HG03575 (cell line): ENCODE measurements around the gene UPF3A.
"Not testable (repeated sequence)": the region's sequence is repeated elsewhere in the genome, so short reads cannot be mapped to it uniquely, and the experiment has no call there.

Experiments
- ATAC-seq: cut with Tn5 transposase; IDR thresholded peaks from one replicate; pipeline ENCODE4 v1.9.1; 2021; ENCODE audit not compliant: unreplicated experiment, insufficient number of reproducible peaks, low FRiP score; ENCODE audit errors: extremely low read depth

Gene UPF3A

GRCh38 chr13:114323349-114323748 lies 41.9 kb downstream of the UPF3A start:
- no peak for ATAC-seq

DNA sequence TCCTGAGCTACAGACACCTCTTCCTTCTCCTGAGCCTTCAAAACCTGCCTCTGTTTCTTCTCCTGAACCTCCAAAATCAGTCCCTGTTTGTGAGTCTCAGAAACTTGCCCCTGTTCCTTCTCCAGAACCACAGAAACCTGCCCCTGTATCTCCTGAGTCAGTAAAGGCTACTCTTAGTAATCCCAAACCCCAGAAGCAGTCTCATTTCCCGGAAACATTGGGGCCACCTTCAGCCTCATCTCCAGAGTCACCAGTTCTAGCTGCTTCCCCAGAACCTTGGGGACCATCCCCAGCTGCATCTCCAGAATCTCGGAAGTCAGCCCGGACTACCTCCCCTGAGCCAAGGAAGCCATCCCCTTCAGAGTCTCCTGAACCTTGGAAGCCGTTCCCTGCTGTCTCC lies 42.9 kb downstream of the UPF3A start:
- ATAC-seq, result no peak

- no peak for ATAC-seq
Observed at GRCh38 chr13:114325729-114326128, 44.3 kb downstream of the UPF3A start.

DNA sequence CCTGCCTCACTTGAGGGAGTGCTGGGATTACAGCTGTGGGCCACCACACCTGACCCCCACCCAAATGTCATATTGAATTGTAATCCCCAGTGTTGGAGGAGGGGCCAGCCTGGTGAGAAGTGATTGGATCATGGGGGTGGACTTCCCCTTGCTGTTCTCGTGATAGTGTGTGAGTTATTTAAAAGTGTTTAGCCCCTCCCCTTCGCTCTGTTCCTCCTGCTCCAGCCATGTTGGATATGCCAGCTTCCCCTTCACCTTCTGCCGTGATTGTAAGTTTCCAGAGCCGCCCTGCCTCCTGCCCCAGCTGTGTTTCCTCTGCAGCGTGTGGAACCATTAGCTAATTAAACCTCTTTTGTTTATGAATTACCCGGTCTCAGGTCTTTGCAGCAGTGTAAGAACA lies 46.6 kb downstream of the UPF3A start:
- ATAC-seq, result no peak

DNA sequence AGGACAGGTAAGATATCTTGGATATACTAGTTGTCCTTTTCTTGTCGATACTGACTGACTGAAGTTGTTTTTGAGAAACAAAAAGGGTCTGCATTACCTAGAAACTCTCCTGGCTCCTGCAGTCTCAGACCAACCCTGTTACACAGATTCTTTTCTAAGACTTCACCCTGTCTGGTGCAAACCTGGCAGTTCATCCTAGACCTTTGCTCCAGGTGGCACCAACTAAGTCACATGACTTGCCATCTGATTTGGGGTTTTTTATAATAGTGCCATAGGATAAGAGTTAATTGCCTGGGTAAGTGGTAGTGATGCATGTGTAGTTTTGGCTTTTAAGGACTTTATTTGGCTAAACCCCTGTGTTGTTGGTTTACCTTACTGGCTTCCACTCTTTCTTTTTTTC lies 47.2 kb downstream of the UPF3A start:
- ATAC-seq, result no peak

GRCh38 chr13:114330086-114330485 lies 48.7 kb downstream of the UPF3A start:
- no peak for ATAC-seq

- ATAC-seq, result not testable (repeated sequence)
Observed at GRCh38 chr13:114333881-114334280, 52.5 kb downstream of the UPF3A start.

DNA sequence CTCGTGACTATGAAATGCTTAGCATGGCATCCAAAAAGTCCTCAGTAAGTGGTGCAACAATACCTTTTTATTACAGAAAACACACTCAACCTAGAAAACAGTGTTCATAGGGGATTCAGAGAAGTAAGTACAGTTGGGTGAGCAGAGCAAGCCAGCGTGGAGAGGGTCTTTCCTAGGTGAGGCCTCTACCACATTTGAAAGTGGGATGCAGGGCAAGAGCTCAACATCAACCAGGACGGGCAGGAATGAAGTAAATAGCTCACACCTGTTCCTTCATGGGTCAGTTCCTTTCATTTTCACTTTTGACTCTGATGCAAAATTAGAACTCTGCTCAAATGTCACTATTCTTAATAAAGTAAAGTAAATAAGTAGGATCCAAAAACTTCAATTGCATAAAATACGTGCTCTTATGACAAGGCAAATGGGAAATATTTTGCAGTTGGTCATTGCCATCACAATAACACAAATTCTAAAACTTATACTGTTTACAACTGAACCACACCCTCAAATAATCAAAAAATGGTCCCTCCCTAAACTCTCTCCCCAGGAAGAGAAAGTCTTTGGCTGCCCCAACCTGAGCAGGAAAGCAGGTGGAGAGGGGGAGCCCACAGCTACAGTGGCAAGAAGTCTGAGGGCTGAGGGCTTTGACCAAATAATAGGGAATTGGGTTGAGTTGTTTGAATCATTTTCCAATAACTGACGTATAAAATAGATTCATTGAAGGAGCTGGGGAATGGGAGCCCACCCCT lies 53.1 kb downstream of the UPF3A start:
- ATAC-seq, result no peak

DNA sequence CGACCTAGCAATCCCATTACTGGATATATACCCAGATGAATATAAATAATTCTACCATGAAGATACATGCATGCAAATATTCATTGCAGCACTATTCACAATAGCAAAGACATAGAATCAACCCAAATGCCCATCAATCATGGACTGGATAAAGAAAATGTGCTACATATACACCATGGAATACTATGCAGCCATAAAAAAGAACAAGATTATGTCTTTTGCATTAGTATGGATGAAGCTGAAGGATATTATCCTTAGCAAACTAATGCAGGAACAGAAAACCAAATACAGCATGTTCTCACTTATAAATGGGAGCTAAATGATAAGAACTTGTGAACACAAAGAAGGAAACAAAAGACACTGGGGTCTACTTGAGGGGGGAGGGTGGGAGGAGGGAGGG lies 55.1 kb downstream of the UPF3A start:
- not testable (repeated sequence) for ATAC-seq

GRCh38 chr13:114338959-114339358 lies 57.6 kb downstream of the UPF3A start:
- ATAC-seq, result no peak

DNA sequence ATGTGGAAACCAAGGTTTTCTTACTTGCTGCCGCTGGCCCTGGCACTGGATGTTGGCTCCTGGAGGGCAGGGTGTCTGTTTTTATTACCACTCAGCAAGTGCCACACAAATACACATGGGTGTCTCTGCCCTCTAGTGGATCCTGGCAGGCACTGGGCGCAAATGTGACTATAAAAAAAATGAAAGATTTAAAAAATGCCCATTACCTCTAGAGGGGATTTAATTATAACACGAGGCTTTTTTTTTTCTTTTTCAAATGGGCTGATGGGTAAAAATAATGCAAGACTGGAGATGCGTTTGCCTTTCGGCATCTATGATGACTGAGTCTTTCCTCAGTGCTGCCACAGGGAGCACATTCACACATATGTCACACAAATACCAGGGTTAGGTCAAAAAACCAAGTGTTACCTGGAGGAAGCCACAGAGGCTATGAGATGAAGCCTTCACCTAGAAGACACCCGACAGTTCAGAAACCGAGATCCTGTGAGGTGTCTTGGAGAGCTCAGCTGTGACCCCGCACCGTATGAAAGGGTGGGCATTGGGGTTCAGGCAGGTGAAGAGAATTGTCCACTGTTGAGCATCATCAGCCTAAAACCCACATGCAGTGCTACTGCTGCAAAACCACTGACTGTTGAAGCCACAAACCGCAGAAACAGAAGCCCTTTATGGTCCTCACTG lies 58.6 kb downstream of the UPF3A start:
- ATAC-seq, result no peak

- no peak for ATAC-seq
Observed at GRCh38 chr13:114341003-114341777, 59.8 kb downstream of the UPF3A start.

DNA sequence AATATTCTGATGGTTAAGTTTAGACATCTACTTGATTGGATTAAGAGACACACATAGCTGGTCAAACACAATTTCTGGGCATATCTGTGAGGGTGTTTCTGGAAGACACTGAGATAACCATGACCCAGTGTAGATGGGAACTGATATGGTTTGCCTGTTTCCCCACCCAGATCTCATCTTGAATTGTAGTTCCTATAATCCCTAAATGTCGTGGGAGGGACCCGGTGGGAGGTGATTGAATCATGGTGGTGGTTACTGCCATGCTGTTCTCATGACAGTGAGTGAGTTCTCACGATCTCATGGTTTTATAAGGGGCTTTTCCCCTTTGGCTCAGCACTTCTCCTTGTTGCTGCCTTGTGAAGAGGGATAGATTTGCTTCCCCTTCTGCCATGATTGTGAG lies 65.9 kb downstream of the UPF3A start:
- ATAC-seq, result not testable (repeated sequence)

- not testable (repeated sequence) for ATAC-seq
Observed at GRCh38 chr13:114352763-114353162, 71.4 kb downstream of the UPF3A start.

DNA sequence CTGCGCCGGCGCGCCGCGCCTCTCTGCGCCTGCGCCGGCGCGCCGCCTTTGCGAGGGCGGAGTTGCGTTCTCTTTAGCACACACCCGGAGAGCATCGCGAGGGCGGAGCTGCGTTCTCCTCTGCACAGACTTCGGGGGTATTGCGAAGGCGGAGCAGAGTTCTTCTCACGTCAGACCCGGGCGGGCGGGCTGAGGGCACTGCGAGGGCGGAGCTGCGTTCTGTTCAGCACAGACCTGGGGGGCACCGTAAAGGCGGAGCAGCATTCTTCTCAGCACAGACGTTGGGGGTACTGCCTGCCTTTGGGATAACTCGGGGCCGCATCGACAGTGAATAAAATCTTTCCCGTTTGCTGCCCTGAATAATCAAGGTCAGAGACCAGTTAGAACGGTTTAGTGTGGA lies 72.0 kb downstream of the UPF3A start:
- not testable (repeated sequence) for ATAC-seq
